ENCODE results near the gene EVA1C.

DNA sequence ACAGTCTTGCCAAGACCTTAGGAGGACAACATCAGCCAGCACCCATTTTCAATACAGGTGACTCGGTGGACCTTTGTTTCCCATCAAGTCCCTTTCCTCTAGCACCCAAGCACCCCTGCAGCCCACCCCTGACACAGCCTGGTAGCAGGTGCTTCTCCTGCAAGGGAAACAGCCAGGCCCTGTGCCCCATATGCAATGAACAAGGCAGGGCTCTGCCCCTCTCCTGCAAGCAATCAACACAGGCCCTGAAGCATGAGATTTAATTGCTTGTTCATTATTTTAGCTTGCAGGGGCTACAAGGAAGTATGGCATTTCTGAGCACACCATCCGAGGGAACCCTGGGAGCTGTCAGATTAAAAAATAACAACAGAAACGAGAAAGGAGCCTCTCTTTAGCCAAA is 137.4 kb downstream of the EVA1C start:
- TF ChIP-seq, protein P1, sequence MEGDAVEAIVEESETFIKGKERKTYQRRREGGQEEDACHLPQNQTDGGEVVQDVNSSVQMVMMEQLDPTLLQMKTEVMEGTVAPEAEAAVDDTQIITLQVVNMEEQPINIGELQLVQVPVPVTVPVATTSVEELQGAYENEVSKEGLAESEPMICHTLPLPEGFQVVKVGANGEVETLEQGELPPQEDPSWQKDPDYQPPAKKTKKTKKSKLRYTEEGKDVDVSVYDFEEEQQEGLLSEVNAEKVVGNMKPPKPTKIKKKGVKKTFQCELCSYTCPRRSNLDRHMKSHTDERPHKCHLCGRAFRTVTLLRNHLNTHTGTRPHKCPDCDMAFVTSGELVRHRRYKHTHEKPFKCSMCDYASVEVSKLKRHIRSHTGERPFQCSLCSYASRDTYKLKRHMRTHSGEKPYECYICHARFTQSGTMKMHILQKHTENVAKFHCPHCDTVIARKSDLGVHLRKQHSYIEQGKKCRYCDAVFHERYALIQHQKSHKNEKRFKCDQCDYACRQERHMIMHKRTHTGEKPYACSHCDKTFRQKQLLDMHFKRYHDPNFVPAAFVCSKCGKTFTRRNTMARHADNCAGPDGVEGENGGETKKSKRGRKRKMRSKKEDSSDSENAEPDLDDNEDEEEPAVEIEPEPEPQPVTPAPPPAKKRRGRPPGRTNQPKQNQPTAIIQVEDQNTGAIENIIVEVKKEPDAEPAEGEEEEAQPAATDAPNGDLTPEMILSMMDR (conservative IDR thresholded peaks at IDR 0.05; ENCODE audit: low read depth, low read length), result no peak
- TF ChIP-seq EZH2phosphoT487 (IDR thresholded peaks at IDR 0.05; ENCODE audit: borderline replicate concordance, low read length), result no peak
- no peak for TF ChIP-seq EZH2 (IDR thresholded peaks at IDR 0.05; ENCODE audit: low read length, unreplicated experiment)
